K562 (cell line): ENCODE data around the gene ATXN1L. TPM values are rescaled to one million over a fixed set of nuclear protein-coding genes. Genes with fewer than 3 reads are reported as not detected.
A peak's percentile ranks its signal among the peaks of the same experiment; 100 is the strongest.

Experiments
- ATF6 ChIP-seq: sonication (generic); formaldehyde crosslinking; IDR thresholded peaks from 2 replicates; pipeline ENCODE4 v1.4.0; 2020; ENCODE audit warnings: mild to moderate bottlenecking, missing genetic modification reagents
- CCNT2 ChIP-seq: IDR thresholded peaks from 2 replicates; pipeline ENCODE4 v1.6.1; 2011; ENCODE audit warnings: borderline replicate concordance, low read depth, mild to moderate bottlenecking, moderate library complexity, mixed read lengths, low read length; ENCODE audit not compliant: insufficient read length; ENCODE audit errors: extremely low read depth
- CEBPB ChIP-seq: fragments of 450-650 bp; IDR thresholded peaks from 2 replicates; pipeline ENCODE4 v1.6.1; 2016; ENCODE audit warnings: missing genetic modification characterization, missing compliant biosample characterization
- CREB1 ChIP-seq, 2 experiments: sonication (generic) in 1 of 2; formaldehyde crosslinking in 1 of 2; IDR thresholded peaks; 2 replicates each; pipeline versions ENCODE4 v1.6.1 to v1.8.0; 2012 to 2022; ENCODE audit warnings: inconsistent platforms in 1 of 2, mild to moderate bottlenecking in 1 of 2, missing genetic modification reagents in 1 of 2, moderate library complexity in 1 of 2
- EZH2 ChIP-seq: IDR thresholded peaks from 2 replicates; pipeline ENCODE4 v1.6.1; 2012; ENCODE audit warnings: low read depth, mild to moderate bottlenecking, inconsistent platforms, low read length, borderline replicate concordance
- FOXP1 ChIP-seq: sonication (generic); formaldehyde crosslinking; IDR thresholded peaks from 2 replicates; pipeline ENCODE4 v1.8.0; 2022; ENCODE audit warnings: mild to moderate bottlenecking, missing genetic modification reagents
- HEY1 ChIP-seq: fragments of 250-450 bp; sonication (Bioruptor Pico); IDR thresholded peaks from 2 replicates; pipeline ENCODE4 v1.5.0; 2020; ENCODE audit warnings: mild to moderate bottlenecking, moderate library complexity, borderline replicate concordance
- KLF13 ChIP-seq: fragments of 450-650 bp; IDR thresholded peaks from 2 replicates; pipeline ENCODE4 v1.6.1; 2016; ENCODE audit warnings: missing genetic modification characterization, low read depth, mild to moderate bottlenecking, missing compliant biosample characterization, moderate library complexity, borderline replicate concordance
- MEF2D ChIP-seq: conservative IDR thresholded peaks from 2 replicates; pipeline ENCODE4 v1.6.1; 2016; ENCODE audit warnings: low read depth, missing genetic modification characterization, missing compliant biosample characterization
- NR2C1 ChIP-seq, 2 experiments: fragments of 450-650 bp; IDR thresholded peaks; 2 replicates each; pipeline ENCODE4 v1.6.1; 2017; ENCODE audit warnings: mild to moderate bottlenecking in 2 of 2, antibody characterized with exemption in 1 of 2, inconsistent platforms in 1 of 2, missing compliant biosample characterization in 1 of 2, missing genetic modification characterization in 1 of 2
- POU5F1 ChIP-seq: fragments of 150-350 bp; IDR thresholded peaks from 2 replicates; pipeline ENCODE4 v1.6.1; 2014; ENCODE audit warnings: borderline replicate concordance, low read length, low read depth, mild to moderate bottlenecking; ENCODE audit not compliant: partially characterized antibody
- PRDM10 ChIP-seq: fragments of 450-650 bp; IDR thresholded peaks from 2 replicates; pipeline ENCODE4 v1.6.1; 2018; ENCODE audit not compliant: partially characterized antibody
- RB1 ChIP-seq: fragments of 450-650 bp; IDR thresholded peaks from 2 replicates; pipeline ENCODE4 v1.6.1; 2017; ENCODE audit warnings: low read depth, mild to moderate bottlenecking
- RFX7 ChIP-seq: fragments of 250-450 bp; sonication (Bioruptor Pico); IDR thresholded peaks from 2 replicates; pipeline ENCODE4 v1.5.1; 2021; ENCODE audit warnings: mild to moderate bottlenecking
- TRIM24 ChIP-seq, 2 experiments: fragments of 450-650 bp; IDR thresholded peaks; 2 replicates each; pipeline ENCODE4 v1.6.1; 2016
- U2AF2 ChIP-seq: fragments of 200-400 bp; formaldehyde crosslinking; optimal IDR thresholded peaks from 2 replicates; pipeline ENCODE3; 2017; ENCODE audit warnings: low read depth, mild to moderate bottlenecking, low read length
- ZBTB8A ChIP-seq: fragments of 450-650 bp; IDR thresholded peaks from 2 replicates; pipeline ENCODE4 v1.6.1; 2018; ENCODE audit warnings: mild to moderate bottlenecking, moderate library complexity; ENCODE audit not compliant: partially characterized antibody
- ZNF174 ChIP-seq: fragments of 250-450 bp; sonication (Bioruptor Pico); IDR thresholded peaks from 2 replicates; pipeline ENCODE4 v1.4.0; 2020; ENCODE audit warnings: mild to moderate bottlenecking
- ZNF274 ChIP-seq: IDR thresholded peaks from 2 replicates; pipeline ENCODE4 v1.6.1; 2011; ENCODE audit warnings: low read depth, mild to moderate bottlenecking, low read length, moderate library complexity, borderline replicate concordance
- ZNF282 ChIP-seq: sonication (generic); formaldehyde crosslinking; IDR thresholded peaks from 2 replicates; pipeline ENCODE4 v1.8.1; 2023; ENCODE audit warnings: missing genetic modification reagents
- ZNF644 ChIP-seq: fragments of 200-800 bp; sonication (Bioruptor generic); IDR thresholded peaks from 2 replicates; pipeline ENCODE4 v1.6.1; 2016; ENCODE audit warnings: low read depth, missing genetic modification characterization, missing compliant biosample characterization
- ZNF77 ChIP-seq: fragments of 250-450 bp; sonication (Bioruptor Pico); IDR thresholded peaks from 2 replicates; pipeline ENCODE4 v1.5.0; 2020
- ZSCAN32 ChIP-seq: fragments of 450-650 bp; formaldehyde crosslinking; IDR thresholded peaks from 2 replicates; pipeline ENCODE4 v1.4.0; 2020; ENCODE audit warnings: mild to moderate bottlenecking, moderate library complexity
- polyA plus RNA-seq, 8 experiments: library from polyadenylated mRNA; depleted of rRNA in 4 of 8; stranded (reverse) in 5 of 8; unstranded in 3 of 8; fragments of >200 nt; fragmentation: Nextera tagmentation in 2 of 8; fragmentation: Illumina TruSeq in 1 of 8; extraction: Ambion mirVana in 2 of 8; extraction: Trizol in 1 of 8; gene quantifications; 2 replicates each; pipeline versions ENCODE4 v1.2.1 to v1.2.3, GENCODE V29; 2011 to 2014; ENCODE audit warnings: inconsistent platforms in 1 of 8, missing spikeins in 1 of 8
- total RNA-seq, 7 experiments: library from RNA; depleted of rRNA in 6 of 7; stranded (reverse); fragments of >200 nt in 6 of 7; fragmentation: Illumina TruSeq in 2 of 7; extraction: Trizol in 2 of 7; gene quantifications; 2 replicates each; pipeline versions ENCODE4 v1.2.1 to v1.2.3, GENCODE V29; 2011 to 2021; ENCODE audit warnings: low replicate concordance in 1 of 7

ATXN1L gene
- total and polyA plus RNA-seq, 9 of the 15 experiments (the other 6 are each of a cell fraction or from before 2014, with no cell fraction given) = 1.4 to 11.3 (median 9.3) TPM

- peak; percentile 80 for TF ChIP-seq CCNT2
- peak; percentile 11; the same call in 1 of the 2 replicates for TF ChIP-seq ZSCAN32
- no peak for TF ChIP-seq ZNF644 (tag)
- TF ChIP-seq ZBTB8A = no peak
- TF ChIP-seq FOXP1 (CRISPR knock-in tag) = peak; percentile 72; the same call in 1 of the 2 replicates
- no peak for TF ChIP-seq RFX7 (CRISPR knock-in tag)
- TF ChIP-seq CREB1 (IDR thresholded peaks at IDR 0.05) = peak; percentile 100
- peak; percentile 100 for TF ChIP-seq CREB1 (CRISPR knock-in tag; IDR thresholded peaks at IDR 0.05)
- peak; percentile 75; the same call in 1 of the 2 replicates for TF ChIP-seq RB1
- peak in 1 of 2 experiments; percentile 52; a peak in 1 of 4 replicates for TF ChIP-seq TRIM24 (IDR thresholded peaks at IDR 0.05)
- TF ChIP-seq NR2C1 (IDR thresholded peaks at IDR 0.05) = peak; percentile 59
- peak; percentile 53; the same call in 1 of the 2 replicates for TF ChIP-seq NR2C1 (tag; IDR thresholded peaks at IDR 0.05)
- peak; percentile 93 for TF ChIP-seq CEBPB (tag)
- TF ChIP-seq PRDM10 = peak; percentile 55
- no peak for TF ChIP-seq ZNF274
- TF ChIP-seq POU5F1 = no peak
- no peak for TF ChIP-seq ZNF174 (CRISPR knock-in tag)
- no peak for TF ChIP-seq U2AF2
- TF ChIP-seq EZH2 = no peak
- no peak for TF ChIP-seq ATF6
- no peak for TF ChIP-seq ZNF77 (CRISPR knock-in tag)
- 0 out of 2 replicates have a peak, but pooled peaks have one; percentile 56 for TF ChIP-seq KLF13 (tag)
- 0 out of 2 replicates have a peak, but pooled peaks have one; percentile 16 for TF ChIP-seq ZNF282 (CRISPR knock-in tag)
- no peak for TF ChIP-seq MEF2D (tag)
- TF ChIP-seq HEY1 = no peak
Measured at GRCh38 chr16:71845639-71846430, at the start of gene ATXN1L (continued).
